Measurements from ENCODE around the gene CASP3. TPM values are rescaled to one million over a fixed set of nuclear protein-coding genes. Genes with fewer than 3 reads are reported as not detected.
"Not testable (repeated sequence)": the region's sequence is repeated elsewhere in the genome, so short reads cannot be mapped to it uniquely, and the experiment has no call there.

CASP3 gene
- total RNA-seq, 5 donors from 2014 or later (not counting 1 experiment from before 2014, with no cell fraction given) = 10.7 to 23.5 (median 19.9) TPM

DNA sequence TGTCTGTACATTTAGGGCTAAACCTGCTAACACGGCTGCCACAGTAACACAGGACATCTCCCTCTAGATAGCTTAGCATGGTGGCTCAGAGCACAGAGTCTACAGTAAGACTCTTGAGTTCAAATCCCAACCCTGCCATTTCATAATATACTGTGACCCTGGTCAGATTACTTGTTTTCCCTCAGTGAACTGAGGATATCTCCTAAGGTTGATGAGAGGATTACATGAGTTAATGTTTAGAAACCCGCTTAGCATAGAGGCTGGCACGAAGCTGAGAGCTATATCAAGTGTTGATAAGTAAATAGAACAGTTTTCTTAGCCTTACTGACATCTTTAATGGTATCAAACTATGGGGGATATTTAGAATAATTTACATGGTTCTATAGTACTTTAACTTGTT lies 37.2 kb downstream of the CASP3 start:
- WGBS (ENCODE audit: insufficient coverage) = 100% methylated on average over 1 of the region's 3 CpGs
- ChIA-PET CTCF (no interaction called here), POLR2A (no interaction called here)
- no peaks in the 10 kb centered on the region for H3K4me1 Mint-ChIP-seq
- no peaks in the 10 kb centered on the region for H3K27me3 Mint-ChIP-seq
- H3K27ac Mint-ChIP-seq = no peak overlapping the region
- Histone ChIP-seq H3K36me3 (ENCODE audit: control insufficient read depth in 2 of 2, extremely low read depth in 1 of 2, insufficient read depth in 1 of 2, low read length in 1 of 2) (peaks cover 0 to 4% of the 10 kb centered on the region in 2 donors), H3K27me3 (replicated peaks in 1 of 2; ENCODE audit: control insufficient read depth in 2 of 2, extremely low read depth in 1 of 2, insufficient read depth in 2 of 2, low read length in 1 of 2) (no peaks in the 10 kb centered on the region), H3K4me1 (ENCODE audit: control insufficient read depth in 1 of 2, extremely low read depth in 1 of 2, insufficient read depth in 2 of 2, low read length in 2 of 2) (no peaks in the 10 kb centered on the region), H3K4me3 (ENCODE audit: control insufficient read depth in 1 of 2, extremely low read depth in 1 of 2, low read length in 1 of 2) (no peak overlapping the region), H3K9me3 (no peaks in the 10 kb centered on the region), H3K27ac (ENCODE audit: low read length) (no peak overlapping the region)
- no peak for DNase-seq
- H3K36me3 Mint-ChIP-seq = peaks cover 6% of the 10 kb centered on the region
- H3K9me3 Mint-ChIP-seq = peaks cover 0 to 11% (median 8%) of the 10 kb centered on the region in 3 donors
- no peak overlapping the region for H3K4me3 Mint-ChIP-seq
- ATAC-seq (replicated peaks in 1 of 4) = no peak

DNA sequence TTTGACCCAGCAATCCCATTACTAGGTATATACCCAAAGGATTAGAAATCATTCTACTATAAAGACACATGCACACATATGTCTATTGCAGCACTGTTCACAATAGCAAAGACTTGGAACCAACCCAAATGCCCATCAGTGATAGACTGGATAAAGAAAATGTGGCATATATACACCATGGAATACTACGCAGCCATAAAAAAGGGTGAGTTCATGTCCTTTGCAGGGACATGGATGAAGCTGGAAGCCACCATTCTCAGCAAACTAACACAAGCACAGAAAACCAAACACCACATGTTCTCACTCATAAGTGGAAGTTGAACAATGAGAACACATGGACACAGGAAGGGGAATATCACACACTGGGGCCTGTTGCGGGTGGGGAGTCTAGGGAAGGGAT lies 41.8 kb downstream of the CASP3 start:
- H3K4me1 ChIP-seq (ENCODE audit: control insufficient read depth in 1 of 2, extremely low read depth in 1 of 2, insufficient read depth in 2 of 2, low read length in 2 of 2); H3K27me3 ChIP-seq (replicated peaks in 1 of 2; ENCODE audit: control insufficient read depth in 2 of 2, extremely low read depth in 1 of 2, insufficient read depth in 2 of 2, low read length in 1 of 2); DNase-seq; H3K27ac Mint-ChIP-seq; CTCF ChIA-PET; ATAC-seq (replicated peaks in 1 of 4); H3K4me3 Mint-ChIP-seq; H3K36me3 ChIP-seq (ENCODE audit: control insufficient read depth in 2 of 2, extremely low read depth in 1 of 2, insufficient read depth in 1 of 2, low read length in 1 of 2); H3K27me3 Mint-ChIP-seq; POLR2A ChIA-PET; H3K4me3 ChIP-seq (ENCODE audit: control insufficient read depth in 1 of 2, extremely low read depth in 1 of 2, low read length in 1 of 2); H3K9me3 ChIP-seq; H3K4me1 Mint-ChIP-seq; H3K27ac ChIP-seq (ENCODE audit: low read length); H3K36me3 Mint-ChIP-seq: not testable (repeated sequence)
- WGBS (ENCODE audit: insufficient coverage) = 67% methylated on average over 1 of the region's 2 CpGs
- H3K9me3 Mint-ChIP-seq = peaks cover 13 to 32% (median 17%) of the 10 kb centered on the region in 3 donors

DNA sequence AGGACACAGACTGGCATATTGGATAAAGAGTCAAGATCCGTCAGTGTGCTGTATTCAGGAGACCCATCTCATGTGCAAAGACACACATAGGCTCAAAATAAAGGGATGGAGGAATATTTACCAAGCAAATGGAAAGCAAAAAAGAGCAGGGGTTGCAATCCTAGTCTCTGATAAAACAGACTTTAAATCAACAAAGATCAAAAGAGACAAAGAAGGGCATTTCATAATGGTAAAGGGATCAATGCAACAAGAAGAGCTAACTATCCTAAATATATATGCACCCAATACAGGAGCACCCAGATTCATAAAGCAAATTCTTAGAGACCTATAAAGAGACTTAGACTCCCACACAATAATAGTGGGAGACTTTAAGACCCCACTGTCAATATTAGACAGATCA lies 46.4 kb downstream of the CASP3 start:
- H3K9me3 Mint-ChIP-seq = peaks cover 16 to 36% (median 17%) of the 10 kb centered on the region in 3 donors
- H3K27ac Mint-ChIP-seq; CTCF ChIA-PET; H3K27ac ChIP-seq (ENCODE audit: low read length); DNase-seq; H3K4me3 Mint-ChIP-seq; ATAC-seq (replicated peaks in 1 of 4); H3K9me3 ChIP-seq; POLR2A ChIA-PET; H3K4me3 ChIP-seq (ENCODE audit: control insufficient read depth in 1 of 2, extremely low read depth in 1 of 2, low read length in 1 of 2); H3K36me3 ChIP-seq (ENCODE audit: control insufficient read depth in 2 of 2, extremely low read depth in 1 of 2, insufficient read depth in 1 of 2, low read length in 1 of 2): not testable (repeated sequence)
- peaks cover 6 to 22% (median 19%) of the 10 kb centered on the region in 3 donors for H3K4me1 Mint-ChIP-seq
- peaks cover 11% of the 10 kb centered on the region for H3K36me3 Mint-ChIP-seq
- WGBS (ENCODE audit: insufficient coverage) = no CpG with 5 or more reads among the region's 1 CpG
- peaks cover 0 to 34% of the 10 kb centered on the region in 2 donors for H3K27me3 Mint-ChIP-seq
- Histone ChIP-seq H3K4me1 (ENCODE audit: control insufficient read depth in 1 of 2, extremely low read depth in 1 of 2, insufficient read depth in 2 of 2, low read length in 2 of 2) (peaks cover 5 to 11% of the 10 kb centered on the region in 2 experiments), H3K27me3 (replicated peaks in 1 of 2; ENCODE audit: control insufficient read depth in 2 of 2, extremely low read depth in 1 of 2, insufficient read depth in 2 of 2, low read length in 1 of 2) (peaks cover 0 to 19% of the 10 kb centered on the region in 2 experiments)

DNA sequence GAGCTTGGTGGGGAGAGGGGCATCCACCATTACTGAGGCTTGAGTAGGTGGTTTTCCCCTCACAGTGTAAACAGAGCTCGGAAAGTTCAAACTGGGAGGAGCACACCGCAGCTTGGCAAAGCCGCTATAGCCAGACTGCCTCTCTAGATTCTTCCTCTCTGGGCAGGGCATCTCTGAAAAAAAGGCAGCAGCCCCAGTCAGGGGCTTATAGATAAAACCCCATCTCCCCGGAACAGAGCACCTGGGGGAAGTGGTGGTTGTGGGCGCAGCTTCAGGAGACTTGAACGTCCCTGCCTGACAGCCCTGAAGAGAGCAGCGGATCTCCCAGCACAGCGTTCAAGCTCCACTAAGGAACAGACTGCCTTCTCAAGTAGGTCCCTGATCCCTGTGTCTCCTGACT lies 48.3 kb downstream of the CASP3 start:
- peaks cover 0 to 20% of the 10 kb centered on the region in 2 experiments for H3K27me3 ChIP-seq (replicated peaks in 1 of 2; ENCODE audit: control insufficient read depth in 2 of 2, extremely low read depth in 1 of 2, insufficient read depth in 2 of 2, low read length in 1 of 2)
- ATAC-seq (replicated peaks in 1 of 4) = peak in 3 of 4 experiments; percentile 49 to 82 (median 53)
- H3K27ac Mint-ChIP-seq = peak overlapping the region in 1 of 2 donors; percentile 39
- peaks cover 5 to 11% of the 10 kb centered on the region in 2 experiments for H3K4me1 ChIP-seq (ENCODE audit: control insufficient read depth in 1 of 2, extremely low read depth in 1 of 2, insufficient read depth in 2 of 2, low read length in 2 of 2)
- H3K4me1 Mint-ChIP-seq = peaks cover 6 to 22% (median 19%) of the 10 kb centered on the region in 3 donors
- DNase-seq = peak in 16 of 35 experiments; percentile 1 to 33 (median 6)
- H3K27me3 Mint-ChIP-seq = peaks cover 0 to 34% of the 10 kb centered on the region in 2 donors
- POLR2A ChIA-PET; H3K9me3 ChIP-seq; H3K36me3 ChIP-seq (ENCODE audit: control insufficient read depth in 2 of 2, extremely low read depth in 1 of 2, insufficient read depth in 1 of 2, low read length in 1 of 2); H3K27ac ChIP-seq (ENCODE audit: low read length); CTCF ChIA-PET; H3K4me3 ChIP-seq (ENCODE audit: control insufficient read depth in 1 of 2, extremely low read depth in 1 of 2, low read length in 1 of 2): not testable (repeated sequence)
- H3K36me3 Mint-ChIP-seq = peaks cover 11% of the 10 kb centered on the region
- H3K4me3 Mint-ChIP-seq = peak overlapping the region in 1 of 3 donors; percentile 65
- peaks cover 15 to 28% (median 16%) of the 10 kb centered on the region in 3 donors for H3K9me3 Mint-ChIP-seq
- 13% methylated on average over 4 of the region's 8 CpGs for WGBS (ENCODE audit: insufficient coverage)

DNA sequence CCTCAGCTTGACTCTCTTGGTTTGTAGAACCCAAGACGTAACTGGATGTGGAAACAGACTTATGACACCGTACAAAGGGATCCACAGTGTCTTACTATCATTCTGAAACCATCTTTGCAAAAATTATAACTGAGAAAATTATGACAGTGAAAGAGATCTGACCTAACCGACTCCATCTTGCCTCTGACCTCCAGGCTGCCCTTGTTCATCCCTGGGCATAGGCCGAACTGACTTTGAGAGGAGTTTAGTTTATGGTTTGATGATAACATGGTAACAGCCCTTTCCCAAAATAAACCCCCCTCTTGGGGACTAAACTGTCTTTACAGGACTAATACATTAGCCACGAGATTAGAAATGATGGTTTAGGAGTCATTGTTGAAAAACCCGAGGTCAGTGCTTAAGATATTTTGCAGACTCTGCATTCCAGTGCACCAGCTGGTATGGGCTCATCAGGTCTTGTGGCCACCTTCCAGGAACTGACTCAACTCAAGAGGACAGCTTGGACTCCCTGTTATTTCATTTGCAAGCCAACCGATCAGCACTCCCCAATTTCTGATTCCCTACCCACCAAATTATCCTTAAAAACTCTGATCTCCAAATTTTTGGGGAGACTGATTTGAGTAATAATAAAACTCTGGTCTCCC lies 49.6 kb downstream of the CASP3 start:
- DNase-seq (no peak), ATAC-seq (replicated peaks in 1 of 4) (no peak)
- Mint-ChIP-seq H3K9me3 (peaks cover 10 to 14% (median 13%) of the 10 kb centered on the region in 3 donors), H3K4me1 (peaks cover 6 to 22% (median 19%) of the 10 kb centered on the region in 3 donors), H3K4me3 (no peak overlapping the region), H3K27me3 (peaks cover 0 to 34% of the 10 kb centered on the region in 2 donors), H3K36me3 (peaks cover 11% of the 10 kb centered on the region), H3K27ac (no peak overlapping the region)
- no peaks in the 10 kb centered on the region for H3K9me3 ChIP-seq
- POLR2A ChIA-PET = no interaction called here
- H3K4me3 ChIP-seq (ENCODE audit: control insufficient read depth in 1 of 2, extremely low read depth in 1 of 2, low read length in 1 of 2) = no peak overlapping the region
- CTCF ChIA-PET = no interaction called here
- WGBS (ENCODE audit: insufficient coverage) = 100% methylated on average over 1 of the region's 7 CpGs
- H3K27ac ChIP-seq (ENCODE audit: low read length) = no peak overlapping the region
- H3K36me3 ChIP-seq (ENCODE audit: control insufficient read depth in 2 of 2, extremely low read depth in 1 of 2, insufficient read depth in 1 of 2, low read length in 1 of 2) = no peaks in the 10 kb centered on the region
- peaks cover 5 to 11% of the 10 kb centered on the region in 2 experiments for H3K4me1 ChIP-seq (ENCODE audit: control insufficient read depth in 1 of 2, extremely low read depth in 1 of 2, insufficient read depth in 2 of 2, low read length in 2 of 2)
- peaks cover 0 to 23% of the 10 kb centered on the region in 2 experiments for H3K27me3 ChIP-seq (replicated peaks in 1 of 2; ENCODE audit: control insufficient read depth in 2 of 2, extremely low read depth in 1 of 2, insufficient read depth in 2 of 2, low read length in 1 of 2)

DNA sequence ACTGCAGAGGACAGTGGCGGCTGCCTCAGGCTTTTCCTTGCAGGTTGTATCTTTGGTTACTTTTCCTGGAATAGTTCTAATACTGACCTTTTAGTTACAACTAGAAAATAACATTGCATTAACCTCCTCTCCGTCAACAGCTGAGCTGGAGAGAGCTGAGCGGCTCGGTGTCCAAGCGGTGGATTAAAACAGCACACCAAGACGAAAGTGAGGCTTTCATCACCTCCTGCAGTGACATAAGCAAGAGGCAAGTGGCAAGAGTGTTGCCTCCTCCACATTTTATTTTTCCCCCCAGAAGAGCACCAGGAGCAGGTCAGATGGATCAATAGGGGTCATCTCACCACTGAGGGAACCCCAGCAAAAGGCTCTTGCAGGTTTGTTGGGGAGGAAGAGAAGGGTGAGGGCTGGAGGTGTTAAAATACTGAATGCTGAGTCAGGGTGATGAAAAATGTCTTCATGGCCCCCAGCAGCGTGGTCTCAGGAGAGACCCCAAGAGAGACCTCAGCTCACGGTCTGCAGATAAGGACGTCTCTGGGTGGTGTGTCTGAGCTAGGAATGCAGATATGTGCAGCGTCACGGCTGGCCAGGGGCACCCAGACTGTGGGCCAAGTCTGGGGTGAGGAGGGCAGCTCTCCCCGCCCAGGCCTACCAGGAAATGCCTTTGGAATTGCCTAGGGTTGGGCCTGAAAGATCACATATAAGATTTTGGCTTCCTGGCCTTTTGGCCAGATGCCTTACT lies 50.3 kb downstream of the CASP3 start:
- no peaks in the 10 kb centered on the region for H3K36me3 ChIP-seq (ENCODE audit: control insufficient read depth in 2 of 2, extremely low read depth in 1 of 2, insufficient read depth in 1 of 2, low read length in 1 of 2)
- peaks cover 5 to 11% of the 10 kb centered on the region in 2 experiments for H3K4me1 ChIP-seq (ENCODE audit: control insufficient read depth in 1 of 2, extremely low read depth in 1 of 2, insufficient read depth in 2 of 2, low read length in 2 of 2)
- peaks cover 6 to 22% (median 19%) of the 10 kb centered on the region in 3 donors for H3K4me1 Mint-ChIP-seq
- ATAC-seq (replicated peaks in 1 of 4) (no peak), DNase-seq (no peak)
- H3K9me3 Mint-ChIP-seq = peaks cover 7 to 9% (median 8%) of the 10 kb centered on the region in 3 donors
- ChIA-PET POLR2A (no interaction called here), CTCF (no interaction called here)
- no peak overlapping the region for H3K27ac ChIP-seq (ENCODE audit: low read length)
- H3K4me3 ChIP-seq (ENCODE audit: control insufficient read depth in 1 of 2, extremely low read depth in 1 of 2, low read length in 1 of 2) = no peak overlapping the region
- no peaks in the 10 kb centered on the region for H3K9me3 ChIP-seq
- H3K27ac Mint-ChIP-seq = no peak overlapping the region
- H3K36me3 Mint-ChIP-seq = peaks cover 6% of the 10 kb centered on the region
- H3K27me3 Mint-ChIP-seq = peaks cover 0 to 34% of the 10 kb centered on the region in 2 donors
- H3K4me3 Mint-ChIP-seq = no peak overlapping the region
- peaks cover 0 to 23% of the 10 kb centered on the region in 2 experiments for H3K27me3 ChIP-seq (replicated peaks in 1 of 2; ENCODE audit: control insufficient read depth in 2 of 2, extremely low read depth in 1 of 2, insufficient read depth in 2 of 2, low read length in 1 of 2)
- 83% methylated on average over 9 of the region's 12 CpGs for WGBS (ENCODE audit: insufficient coverage)

All from T-cell (primary cell).